Lung (tissue), 12 donors: ENCODE results near the gene PSMB8. TPM values are rescaled to one million over a fixed set of nuclear protein-coding genes. Genes with fewer than 3 reads are reported as not detected.
"Not testable (repeated sequence)": the region's sequence is repeated elsewhere in the genome, so short reads cannot be mapped to it uniquely, and the experiment has no call there.

Experiments used
- ATAC-seq: fragments of 200-7000 bp; cut with Tn5 transposase; one replicate; pipeline ENCODE4 v1.9.1; 2020; ENCODE audit warnings: moderate number of reproducible peaks; ENCODE audit not compliant: insufficient read depth, low FRiP score
- DNase-seq, 3 donors: peaks; one replicate each; pipeline ENCODE4 v3.0.0-alpha.2; 2013 to 2017
- H3K27ac ChIP-seq, 2 donors: one replicate each; pipeline ENCODE4 v1.5.1; 2013; ENCODE audit warnings: mild to moderate bottlenecking in 2 of 2, moderate library complexity in 2 of 2, control low read depth in 1 of 2, inconsistent platforms in 1 of 2, low read depth in 1 of 2, low read length in 1 of 2
- H3K27me3 ChIP-seq, 3 donors: one replicate each; pipeline ENCODE4 v1.5.1; 2013; ENCODE audit warnings: low read length in 2 of 3; ENCODE audit not compliant: control insufficient read depth in 3 of 3, insufficient read depth in 3 of 3
- H3K36me3 ChIP-seq, 4 donors: one replicate each; pipeline ENCODE4 v1.5.1; 2013; ENCODE audit warnings: low read length in 4 of 4, mild to moderate bottlenecking in 1 of 4, moderate library complexity in 1 of 4; ENCODE audit not compliant: control insufficient read depth in 4 of 4, insufficient read depth in 4 of 4
- H3K4me1 ChIP-seq, 5 donors: one replicate each; pipeline ENCODE4 v1.5.1; 2013; ENCODE audit warnings: low read length in 5 of 5, mild to moderate bottlenecking in 2 of 5, moderate library complexity in 1 of 5; ENCODE audit not compliant: control insufficient read depth in 5 of 5, insufficient read depth in 5 of 5
- H3K4me3 ChIP-seq: one replicate; pipeline ENCODE4 v1.5.1; 2013; ENCODE audit warnings: mild to moderate bottlenecking, control low read depth, moderate library complexity
- H3K9ac ChIP-seq, 2 donors: one replicate each; pipeline ENCODE4 v1.5.1; 2013; ENCODE audit warnings: low read length in 2 of 2, control low read depth in 1 of 2; ENCODE audit not compliant: insufficient read depth in 1 of 2
- H3K9me3 ChIP-seq, 4 donors: one replicate each; pipeline ENCODE4 v1.5.1; 2013; ENCODE audit warnings: low read length in 3 of 4, mild to moderate bottlenecking in 1 of 4, moderate library complexity in 1 of 4; ENCODE audit not compliant: control insufficient read depth in 4 of 4, insufficient read depth in 3 of 4
- WGBS, 2 donors: extraction: QIAGEN DNeasy Blood & Tissue Kit; methylation state at CpG; one replicate each; pipeline ENCODE4 v1.1.7; 2013; 5-methylcytosine and 5-hydroxymethylcytosine counted together
- polyA plus RNA-seq, 2 donors: library from polyadenylated mRNA; stranded (reverse); fragments of 200-250 nt; gene quantifications; one replicate each; pipeline ENCODE4 v1.2.1, GENCODE V29; 2013
- total RNA-seq, 2 donors: library from RNA; depleted of rRNA in 1 of 2; stranded (reverse); fragments of >200 nt in 1 of 2; gene quantifications; one replicate each; pipeline ENCODE4 v1.2.1, GENCODE V29; 2014 to 2021
- TF ChIP-seq, protein P1 (sequence below): IDR thresholded peaks from 2 replicates; pipeline ENCODE4 v1.5.1; 2012; ENCODE audit warnings: mild to moderate bottlenecking; ENCODE audit errors: control extremely low read depth, extremely low read depth
- donor health status: control.
- donor health status: control.
- donor health status: Bipolar disorder and iron deficiency.
- donor health status: healthy.
- donor health status: DM: yes; HTN: yes; CAD: no.

The PSMB8 gene
- total and polyA plus RNA-seq, 4 donors, result 40.4 to 216 (median 105) TPM

DNA sequence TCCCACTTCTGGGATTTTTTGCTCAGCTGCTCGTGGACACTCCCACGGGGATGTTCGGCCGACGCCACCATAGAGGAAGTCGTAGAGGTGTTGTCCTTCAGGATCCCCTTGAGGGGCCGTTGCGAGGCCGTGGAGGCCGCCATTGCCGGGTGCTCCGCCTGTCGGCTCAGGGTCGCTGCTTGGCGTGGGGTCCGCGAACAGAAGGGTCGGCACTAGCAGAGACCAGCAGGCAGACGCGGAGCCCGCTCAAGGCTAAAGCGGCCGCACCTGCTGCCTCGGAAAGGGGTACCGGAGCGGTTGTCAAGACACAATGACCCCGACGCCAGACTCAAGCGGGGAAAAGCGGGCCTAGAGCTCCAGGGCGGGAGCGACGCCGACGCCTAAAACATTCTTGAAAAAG, 35.8 kb upstream of the PSMB8 start:
- ATAC-seq (no peak), DNase-seq (no peak)
- H3K9me3 ChIP-seq, result no peaks in the 10 kb centered on the region
- H3K9ac ChIP-seq, result no peak overlapping the region
- no peak overlapping the region for H3K4me3 ChIP-seq
- H3K27ac ChIP-seq, result no peak overlapping the region
- no peaks in the 10 kb centered on the region for H3K4me1 ChIP-seq
- WGBS, 2 donors, result 51 to 73% methylated on average over 35 of the region's 35 CpGs
- H3K36me3 ChIP-seq, result no peaks in the 10 kb centered on the region
- TF ChIP-seq, protein P1, sequence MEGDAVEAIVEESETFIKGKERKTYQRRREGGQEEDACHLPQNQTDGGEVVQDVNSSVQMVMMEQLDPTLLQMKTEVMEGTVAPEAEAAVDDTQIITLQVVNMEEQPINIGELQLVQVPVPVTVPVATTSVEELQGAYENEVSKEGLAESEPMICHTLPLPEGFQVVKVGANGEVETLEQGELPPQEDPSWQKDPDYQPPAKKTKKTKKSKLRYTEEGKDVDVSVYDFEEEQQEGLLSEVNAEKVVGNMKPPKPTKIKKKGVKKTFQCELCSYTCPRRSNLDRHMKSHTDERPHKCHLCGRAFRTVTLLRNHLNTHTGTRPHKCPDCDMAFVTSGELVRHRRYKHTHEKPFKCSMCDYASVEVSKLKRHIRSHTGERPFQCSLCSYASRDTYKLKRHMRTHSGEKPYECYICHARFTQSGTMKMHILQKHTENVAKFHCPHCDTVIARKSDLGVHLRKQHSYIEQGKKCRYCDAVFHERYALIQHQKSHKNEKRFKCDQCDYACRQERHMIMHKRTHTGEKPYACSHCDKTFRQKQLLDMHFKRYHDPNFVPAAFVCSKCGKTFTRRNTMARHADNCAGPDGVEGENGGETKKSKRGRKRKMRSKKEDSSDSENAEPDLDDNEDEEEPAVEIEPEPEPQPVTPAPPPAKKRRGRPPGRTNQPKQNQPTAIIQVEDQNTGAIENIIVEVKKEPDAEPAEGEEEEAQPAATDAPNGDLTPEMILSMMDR, result no peak
- H3K27me3 ChIP-seq, result peaks cover 0 to 63% (median 53%) of the 10 kb centered on the region in 3 donors

DNA sequence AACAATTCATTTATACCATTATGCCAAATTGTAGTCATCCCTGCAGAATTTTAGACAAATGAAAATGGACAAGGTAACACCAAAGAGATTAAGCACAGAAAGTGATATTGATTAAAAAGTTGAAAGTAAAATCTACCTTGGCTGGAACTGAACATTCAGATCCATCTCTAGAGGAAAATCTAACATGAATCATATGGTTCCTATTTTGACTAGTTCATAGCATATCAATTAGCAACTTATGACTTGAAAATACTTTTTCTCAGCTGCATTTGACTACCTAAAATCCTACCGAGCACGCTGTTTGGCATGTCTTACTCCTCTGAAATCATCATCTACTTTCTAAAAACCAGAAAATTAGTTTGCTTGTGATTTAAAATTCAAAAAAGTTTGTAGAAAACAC, 32.8 kb upstream of the PSMB8 start:
- Histone ChIP-seq H3K27ac (no peak overlapping the region), H3K9ac (no peak overlapping the region), H3K4me3 (no peak overlapping the region), H3K27me3 (peaks cover 0 to 53% (median 49%) of the 10 kb centered on the region in 3 donors), H3K4me1 (no peaks in the 10 kb centered on the region), H3K9me3 (no peaks in the 10 kb centered on the region), H3K36me3 (no peaks in the 10 kb centered on the region)
- DNase-seq, result no peak
- no peak for ATAC-seq
- TF ChIP-seq, protein P1, result no peak
- 92 to 99% methylated on average over 2 of the region's 2 CpGs for WGBS, 2 donors

DNA sequence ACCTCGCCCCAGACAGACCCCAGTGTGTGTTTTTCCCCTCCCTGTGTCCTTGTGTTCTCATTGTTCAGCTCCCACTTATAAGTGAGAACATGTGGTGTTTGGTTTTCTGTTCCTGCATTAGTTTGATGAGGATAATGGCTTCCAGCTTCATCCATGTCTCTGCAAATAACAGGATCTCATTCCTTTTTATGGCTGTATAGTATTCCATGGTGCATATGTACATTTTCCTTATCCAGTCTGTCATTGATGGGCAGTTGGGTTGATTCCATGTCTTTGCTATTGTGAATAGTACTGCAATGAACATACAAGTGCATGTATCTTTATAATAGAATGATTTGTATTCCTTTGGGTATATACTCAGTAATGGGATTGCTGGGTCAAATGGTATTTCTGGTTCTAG, 30.1 kb upstream of the PSMB8 start:
- peaks cover 0 to 40% (median 34%) of the 10 kb centered on the region in 3 donors for H3K27me3 ChIP-seq
- not testable (repeated sequence) for H3K4me1 ChIP-seq, H3K27ac ChIP-seq, DNase-seq, H3K9me3 ChIP-seq, H3K36me3 ChIP-seq, ATAC-seq, H3K9ac ChIP-seq, H3K4me3 ChIP-seq
- WGBS, 2 donors, result 0 to 56% methylated on average over 1 of the region's 1 CpG

DNA sequence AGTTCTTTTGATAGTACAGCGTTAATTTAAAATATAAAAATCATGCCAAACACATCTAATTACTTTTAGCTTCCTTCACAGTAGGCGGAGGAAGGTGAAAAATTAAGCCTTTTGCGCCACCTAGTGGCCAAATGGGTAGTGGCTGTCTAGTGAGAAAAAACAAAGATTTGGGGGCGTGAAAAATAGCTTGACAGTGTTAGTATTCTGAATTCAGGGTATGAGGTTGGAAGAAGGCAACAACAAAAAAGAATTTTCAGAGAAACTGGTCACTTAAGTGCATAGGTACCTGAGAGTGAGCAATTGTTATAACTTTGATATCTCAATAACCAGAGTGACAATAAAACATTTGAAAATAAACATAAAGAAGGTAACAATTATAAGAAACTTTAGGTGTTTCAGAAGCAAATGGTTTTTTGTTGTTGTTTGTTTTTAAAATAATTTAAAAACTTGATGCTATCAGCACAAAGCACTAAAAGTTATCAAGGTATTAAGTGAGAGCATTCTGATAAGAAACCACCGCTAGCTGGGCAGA, 24.5 kb upstream of the PSMB8 start:
- Histone ChIP-seq H3K27me3 (peaks cover 0 to 43% (median 13%) of the 10 kb centered on the region in 3 donors), H3K9ac (no peak overlapping the region), H3K9me3 (no peaks in the 10 kb centered on the region), H3K4me1 (peaks cover 0 to 10% (median 0%) of the 10 kb centered on the region in 5 donors), H3K4me3 (no peak overlapping the region), H3K27ac (no peak overlapping the region), H3K36me3 (peaks cover 0 to 1% (median 0%) of the 10 kb centered on the region in 4 donors)
- ATAC-seq (no peak), DNase-seq (peak; percentile 82 to 89 (median 89))
- TF ChIP-seq, protein P1, result peak; percentile 96
- 16 to 19% methylated on average over 5 of the region's 5 CpGs for WGBS, 2 donors
